Measurements from ENCODE around the gene HIGD1C.

- TF ChIP-seq CTCF (IDR thresholded peaks at IDR 0.05) (no peak), POLR2AphosphoS5 (IDR thresholded peaks at IDR 0.05) (no peak)
These were observed 22.5 kb upstream of the HIGD1C start for GRCh38 chr12:50929831-50930230.
